Spinal cord (tissue), 10 donors: ENCODE measurements around the gene PDK4. TPM values are rescaled to one million over a fixed set of nuclear protein-coding genes. Genes with fewer than 3 reads are reported as not detected.

ENCODE experiments used
- DNase-seq, 6 donors: peaks; one replicate each; pipeline versions ENCODE4 v3.0.0 to v3.0.0-alpha.2; 2013 to 2015; ENCODE audit warnings: low spot score in 6 of 6, low read depth in 4 of 6
- H3K27ac ChIP-seq: one replicate; pipeline ENCODE4 v1.5.1; 2013; ENCODE audit warnings: low read depth, low read length, control low read depth
- H3K27me3 ChIP-seq: one replicate; pipeline ENCODE4 v1.6.1; 2013; ENCODE audit warnings: low read length; ENCODE audit not compliant: control insufficient read depth, insufficient read depth
- H3K36me3 ChIP-seq: one replicate; pipeline ENCODE4 v1.6.1; 2013; ENCODE audit warnings: low read length; ENCODE audit not compliant: control insufficient read depth, insufficient read depth
- H3K4me1 ChIP-seq: one replicate; pipeline ENCODE4 v1.6.1; 2013; ENCODE audit warnings: low read length; ENCODE audit not compliant: control insufficient read depth, insufficient read depth
- H3K4me3 ChIP-seq: one replicate; pipeline ENCODE4 v1.5.1; 2013; ENCODE audit warnings: low read depth, low read length, control low read depth
- H3K9me3 ChIP-seq: one replicate; pipeline ENCODE4 v1.6.1; 2013; ENCODE audit warnings: low read length; ENCODE audit not compliant: control insufficient read depth, insufficient read depth
- WGBS: methylation state at CpG from one replicate; pipeline ENCODE4 v1.1.5; 2013; ENCODE audit warnings: missing lambda C conversion rate; ENCODE audit not compliant: insufficient coverage; 5-methylcytosine and 5-hydroxymethylcytosine counted together
- polyA plus RNA-seq, 2 donors: library from polyadenylated mRNA; unstranded; fragments of 120-200 nt; gene quantifications; one replicate each; pipeline ENCODE4 v1.2.1, GENCODE V29; 2013; ENCODE audit not compliant: insufficient read length in 2 of 2
- total RNA-seq, 2 donors: library from RNA; depleted of rRNA in 1 of 2; stranded (reverse); fragments of 120-200 nt in 1 of 2; fragments of >200 nt in 1 of 2; gene quantifications; one replicate each; pipeline versions ENCODE4 v1.2.3 to v1.2.4, GENCODE V29; 2013 to 2014
- donor health status: healthy.

PDK4 gene
- total and polyA plus RNA-seq, 4 donors = 14.7 to 35.2 (median 23.5) TPM

GRCh38 chr7:95544171-95544570 lies 52.1 kb downstream of the PDK4 start:
- peak in 1 of 6 donors; percentile 46 for DNase-seq
- H3K9me3 ChIP-seq = no peaks in the 10 kb centered on the region
- H3K4me1 ChIP-seq = peaks cover 4% of the 10 kb centered on the region
- no peaks in the 10 kb centered on the region for H3K27me3 ChIP-seq
- H3K27ac ChIP-seq = no peak overlapping the region
- WGBS = 40% methylated on average over 1 of the region's 1 CpG
- no peak overlapping the region for H3K4me3 ChIP-seq
- no peaks in the 10 kb centered on the region for H3K36me3 ChIP-seq

GRCh38 chr7:95543312-95543711 lies 53.0 kb downstream of the PDK4 start:
- H3K27ac ChIP-seq = no peak overlapping the region
- peaks cover 4% of the 10 kb centered on the region for H3K4me1 ChIP-seq
- no peak overlapping the region for H3K4me3 ChIP-seq
- no peaks in the 10 kb centered on the region for H3K36me3 ChIP-seq
- WGBS = 97% methylated on average over 6 of the region's 6 CpGs
- DNase-seq = no peak
- no peaks in the 10 kb centered on the region for H3K27me3 ChIP-seq
- H3K9me3 ChIP-seq = no peaks in the 10 kb centered on the region

GRCh38 chr7:95540366-95540765 lies 56.0 kb downstream of the PDK4 start:
- WGBS = no CpG with 5 or more reads among the region's 1 CpG
- Histone ChIP-seq H3K9me3 (no peaks in the 10 kb centered on the region), H3K4me1 (peaks cover 4% of the 10 kb centered on the region), H3K4me3 (no peak overlapping the region), H3K27me3 (no peaks in the 10 kb centered on the region), H3K36me3 (no peaks in the 10 kb centered on the region), H3K27ac (no peak overlapping the region)
- no peak for DNase-seq

- DNase-seq = no peak
- Histone ChIP-seq H3K4me1 (no peaks in the 10 kb centered on the region), H3K4me3 (no peak overlapping the region), H3K9me3 (no peaks in the 10 kb centered on the region), H3K36me3 (no peaks in the 10 kb centered on the region), H3K27me3 (no peaks in the 10 kb centered on the region), H3K27ac (no peak overlapping the region)
Measured at GRCh38 chr7:95539426-95539825, 56.9 kb downstream of the PDK4 start.

GRCh38 chr7:95537468-95537867 lies 58.8 kb downstream of the PDK4 start:
- Histone ChIP-seq H3K4me1 (no peaks in the 10 kb centered on the region), H3K27ac (no peak overlapping the region), H3K9me3 (no peaks in the 10 kb centered on the region), H3K4me3 (no peak overlapping the region), H3K27me3 (no peaks in the 10 kb centered on the region), H3K36me3 (no peaks in the 10 kb centered on the region)
- peak in 1 of 6 donors; percentile 80 for DNase-seq
- no CpG with 5 or more reads among the region's 2 CpGs for WGBS

GRCh38 chr7:95536656-95537311 lies 59.5 kb downstream of the PDK4 start:
- WGBS = no CpG with 5 or more reads among the region's 2 CpGs

GRCh38 chr7:95535662-95536061 lies 60.7 kb downstream of the PDK4 start:
- H3K27me3 ChIP-seq = no peaks in the 10 kb centered on the region
- no peak overlapping the region for H3K4me3 ChIP-seq
- H3K27ac ChIP-seq = no peak overlapping the region
- no peaks in the 10 kb centered on the region for H3K9me3 ChIP-seq
- no peaks in the 10 kb centered on the region for H3K36me3 ChIP-seq
- DNase-seq = no peak
- no peaks in the 10 kb centered on the region for H3K4me1 ChIP-seq
- WGBS = 67% methylated on average over 1 of the region's 1 CpG

More at GRCh38 chr7:95536656-95537311, 59.5 kb downstream of the PDK4 start:
- DNase-seq = no peak
- no peak overlapping the region for H3K4me3 ChIP-seq
- H3K27me3 ChIP-seq = no peaks in the 10 kb centered on the region
- H3K36me3 ChIP-seq = no peaks in the 10 kb centered on the region
- no peaks in the 10 kb centered on the region for H3K9me3 ChIP-seq
- H3K4me1 ChIP-seq = no peaks in the 10 kb centered on the region
- H3K27ac ChIP-seq = no peak overlapping the region

GRCh38 chr7:95534796-95535195 lies 61.5 kb downstream of the PDK4 start:
- Histone ChIP-seq H3K27ac (no peak overlapping the region), H3K27me3 (no peaks in the 10 kb centered on the region), H3K9me3 (no peaks in the 10 kb centered on the region), H3K4me3 (no peak overlapping the region), H3K4me1 (no peaks in the 10 kb centered on the region), H3K36me3 (no peaks in the 10 kb centered on the region)
- no peak for DNase-seq
- 100% methylated on average over 1 of the region's 2 CpGs for WGBS

Other genes starting within 250 kb of the PDK4 start
- 1 to 10 TPM; 3.5 to 4.0 TPM for gene PON3, start 200.1 kb downstream of the PDK4 start, total RNA-seq
- 1 to 10 TPM; 4.1 to 4.3 TPM for gene PON3, start 200.1 kb downstream of the PDK4 start, polyA plus RNA-seq
- gene PON2, start 161.5 kb downstream of the PDK4 start, total RNA-seq = 100 to 1,000 TPM; 167 to 177 TPM
- gene PON2, start 161.5 kb downstream of the PDK4 start, polyA plus RNA-seq = 100 to 1,000 TPM; 252 to 286 TPM
- under 1 TPM; 0.20 to 0.72 TPM for gene ASB4, start 110.6 kb downstream of the PDK4 start, total RNA-seq
- gene ASB4, start 110.6 kb downstream of the PDK4 start, polyA plus RNA-seq = under 1 TPM; 0.33 to 0.65 TPM
- gene DYNC1I1, start 176.0 kb upstream of the PDK4 start, total RNA-seq = 10 to 100 TPM; 34.6 to 66.8 TPM
- gene DYNC1I1, start 176.0 kb upstream of the PDK4 start, polyA plus RNA-seq = 10 to 100 TPM; 42.9 to 45.6 TPM